Subcutaneous abdominal adipose tissue (tissue), 5 donors: ENCODE data around the gene ASIC3.
A peak's percentile ranks its signal among the peaks of the same experiment; 100 is the strongest.

Source experiments
- H3K27ac ChIP-seq: one replicate; pipeline ENCODE4 v1.7.0; 2013; ENCODE audit warnings: low read depth, mild to moderate bottlenecking, inconsistent platforms, low read length, moderate library complexity
- H3K27me3 ChIP-seq, 5 donors: one replicate each; pipeline ENCODE4 v1.7.0; 2013; ENCODE audit warnings: low read length in 5 of 5, inconsistent platforms in 1 of 5; ENCODE audit not compliant: control insufficient read depth in 5 of 5, insufficient read depth in 4 of 5
- H3K36me3 ChIP-seq, 5 donors: one replicate each; pipeline ENCODE4 v1.7.0; 2013; ENCODE audit warnings: low read length in 5 of 5; ENCODE audit not compliant: control insufficient read depth in 5 of 5, insufficient read depth in 5 of 5
- H3K4me1 ChIP-seq, 5 donors: one replicate each; pipeline ENCODE4 v1.7.0; 2013; ENCODE audit warnings: low read length in 5 of 5, mild to moderate bottlenecking in 3 of 5, moderate library complexity in 1 of 5; ENCODE audit not compliant: control insufficient read depth in 5 of 5, insufficient read depth in 5 of 5
- H3K4me3 ChIP-seq, 5 donors: one replicate each; pipeline ENCODE4 v1.7.0; 2013; ENCODE audit warnings: low read length in 5 of 5, low read depth in 1 of 5
- H3K9ac ChIP-seq, 5 donors: one replicate each; pipeline ENCODE4 v1.7.0; 2013; ENCODE audit warnings: low read length in 5 of 5, mild to moderate bottlenecking in 4 of 5, moderate library complexity in 3 of 5
- H3K9me3 ChIP-seq, 5 donors: one replicate each; pipeline ENCODE4 v1.7.0; 2013; ENCODE audit warnings: low read length in 5 of 5; ENCODE audit not compliant: control insufficient read depth in 5 of 5
- donor health status: healthy.
- donor health status: healthy.
- donor health status: healthy.
- donor health status: healthy.
- donor health status: healthy.

The ASIC3 gene

DNA sequence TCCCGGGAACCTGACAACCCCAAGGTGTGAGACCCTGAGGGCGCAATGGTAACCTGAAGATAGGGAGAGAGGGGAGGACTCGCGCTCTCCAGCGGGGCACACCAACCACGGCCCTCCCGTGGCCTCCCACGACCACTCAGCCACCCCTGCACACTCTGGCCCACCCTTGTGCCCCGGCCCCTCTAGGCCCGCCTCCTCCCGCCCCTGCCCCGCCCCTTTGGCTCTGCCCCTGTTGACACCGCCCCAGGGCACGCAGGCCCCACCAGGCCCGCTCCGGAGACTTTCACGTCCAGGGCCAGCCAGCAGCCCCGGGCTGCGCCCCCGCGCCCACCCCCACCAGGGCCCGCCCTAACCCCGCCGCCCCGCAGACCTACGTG lies 35.0 kb upstream of the ASIC3 start:
- no peak overlapping the region for H3K9ac ChIP-seq

DNA sequence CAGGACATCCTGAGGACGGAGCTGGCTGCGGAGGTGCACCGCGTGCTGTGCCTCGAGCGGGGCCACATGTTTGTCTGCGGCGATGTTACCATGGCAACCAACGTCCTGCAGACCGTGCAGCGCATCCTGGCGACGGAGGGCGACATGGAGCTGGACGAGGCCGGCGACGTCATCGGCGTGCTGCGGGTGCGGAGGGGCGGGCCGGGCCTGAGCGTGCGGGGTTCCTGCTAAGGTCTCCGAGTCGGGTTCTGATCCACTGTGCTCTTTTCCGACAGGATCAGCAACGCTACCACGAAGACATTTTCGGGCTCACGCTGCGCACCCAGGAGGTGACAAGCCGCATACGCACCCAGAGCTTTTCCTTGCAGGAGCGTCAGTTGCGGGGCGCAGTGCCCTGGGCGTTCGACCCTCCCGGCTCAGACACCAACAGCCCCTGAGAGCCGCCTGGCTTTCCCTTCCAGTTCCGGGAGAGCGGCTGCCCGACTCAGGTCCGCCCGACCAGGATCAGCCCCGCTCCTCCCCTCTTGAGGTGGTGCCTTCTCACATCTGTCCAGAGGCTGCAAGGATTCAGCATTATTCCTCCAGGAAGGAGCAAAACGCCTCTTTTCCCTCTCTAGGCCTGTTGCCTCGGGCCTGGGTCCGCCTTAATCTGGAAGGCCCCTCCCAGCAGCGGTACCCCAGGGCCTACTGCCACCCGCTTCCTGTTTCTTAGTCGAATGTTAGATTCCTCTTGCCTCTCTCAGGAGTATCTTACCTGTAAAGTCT lies 34.4 kb upstream of the ASIC3 start:
- Histone ChIP-seq H3K27me3 (peaks cover 18 to 44% (median 37%) of the 10 kb centered on the region in 5 donors), H3K9ac (peak overlapping the region in 2 of 5 donors; percentile 28 to 53), H3K4me3 (peak overlapping the region in 4 of 5 donors; percentile 11 to 60 (median 51)), H3K4me1 (peaks cover 4 to 54% (median 40%) of the 10 kb centered on the region in 5 donors), H3K9me3 (no peaks in the 10 kb centered on the region), H3K27ac (no peak overlapping the region), H3K36me3 (peaks cover 0 to 13% (median 0%) of the 10 kb centered on the region in 5 donors)

More for the DNA sequence above, 35.0 kb upstream of the ASIC3 start:
- Histone ChIP-seq H3K9me3 (no peaks in the 10 kb centered on the region), H3K27ac (no peak overlapping the region), H3K4me3 (peak overlapping the region in 2 of 5 donors; percentile 44 to 60), H3K4me1 (peaks cover 6 to 55% (median 40%) of the 10 kb centered on the region in 5 donors), H3K36me3 (peaks cover 0 to 13% (median 0%) of the 10 kb centered on the region in 5 donors), H3K27me3 (peaks cover 16 to 39% (median 33%) of the 10 kb centered on the region in 5 donors)

DNA sequence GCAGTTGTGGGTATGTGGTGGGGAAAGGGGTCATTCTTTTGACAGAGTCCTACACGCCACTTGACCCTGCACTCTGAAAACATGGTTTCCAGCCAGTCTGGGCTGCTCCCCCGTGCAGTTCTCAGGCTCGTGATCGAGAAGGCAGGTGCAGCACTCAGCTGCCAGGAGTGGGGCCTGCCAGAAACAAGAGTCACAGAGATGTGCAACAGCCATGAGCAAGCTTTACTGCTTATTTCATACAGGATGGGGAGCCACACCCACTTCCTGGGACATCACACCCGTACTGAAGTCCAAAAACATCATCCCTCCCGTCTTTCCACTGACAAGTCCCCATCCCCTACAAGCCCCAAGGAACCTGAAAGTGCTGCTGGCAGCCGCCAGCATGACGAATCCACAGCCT lies 33.4 kb upstream of the ASIC3 start:
- H3K27ac ChIP-seq, result no peak overlapping the region
- H3K4me1 ChIP-seq, result peaks cover 4 to 59% (median 42%) of the 10 kb centered on the region in 5 donors
- H3K27me3 ChIP-seq, result peaks cover 26 to 51% (median 45%) of the 10 kb centered on the region in 5 donors

DNA sequence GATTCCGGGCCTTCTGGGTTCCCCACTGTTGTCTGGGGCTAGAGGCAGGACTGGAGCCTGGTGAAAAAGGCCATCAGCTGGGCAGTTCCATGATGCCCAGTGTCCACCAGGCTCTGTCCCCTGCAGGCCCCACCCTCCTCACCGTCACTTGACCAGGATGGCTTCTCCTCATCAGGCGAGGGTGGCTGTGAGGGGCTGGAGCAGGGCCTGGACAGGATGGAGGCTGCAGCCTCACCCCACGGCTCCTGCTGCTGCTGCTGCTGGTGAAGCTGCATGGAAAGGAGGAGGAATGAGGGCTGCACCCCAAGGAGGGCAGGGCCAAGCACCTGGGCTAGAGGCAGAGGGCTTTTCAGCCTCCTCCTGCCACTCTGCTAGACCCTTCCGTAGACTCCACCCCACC lies 32.4 kb upstream of the ASIC3 start:
- Histone ChIP-seq H3K4me3 (no peak overlapping the region), H3K4me1 (peaks cover 3 to 49% (median 33%) of the 10 kb centered on the region in 5 donors), H3K27me3 (peaks cover 36 to 55% (median 43%) of the 10 kb centered on the region in 5 donors), H3K27ac (no peak overlapping the region), H3K36me3 (peaks cover 0 to 11% (median 0%) of the 10 kb centered on the region in 5 donors), H3K9ac (no peak overlapping the region), H3K9me3 (no peaks in the 10 kb centered on the region)

More for the DNA sequence above, 33.4 kb upstream of the ASIC3 start:
- Histone ChIP-seq H3K9ac (no peak overlapping the region), H3K4me3 (no peak overlapping the region), H3K36me3 (peaks cover 0 to 13% (median 0%) of the 10 kb centered on the region in 5 donors), H3K9me3 (no peaks in the 10 kb centered on the region)

DNA sequence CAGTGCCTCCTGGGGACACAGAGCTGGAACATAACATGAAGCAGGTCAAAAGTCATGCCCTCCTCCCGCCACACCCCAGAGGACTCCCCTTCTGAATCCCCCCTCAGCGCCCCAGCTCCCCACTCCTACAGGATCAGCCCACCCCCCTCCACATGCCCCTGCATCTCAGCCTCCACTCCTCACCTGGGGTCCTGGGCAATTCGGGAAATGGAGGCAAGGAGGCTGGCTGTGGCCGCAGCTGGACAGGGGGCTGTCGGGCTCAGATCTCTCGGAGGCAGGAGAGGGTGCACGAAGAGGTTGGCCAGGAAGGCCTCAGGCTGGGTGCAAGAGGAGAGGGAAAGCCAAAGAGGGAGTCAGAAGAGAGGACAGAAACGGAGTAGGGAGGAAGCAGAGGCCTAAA lies 31.8 kb upstream of the ASIC3 start:
- H3K27ac ChIP-seq, result no peak overlapping the region
- peaks cover 3 to 47% (median 33%) of the 10 kb centered on the region in 5 donors for H3K4me1 ChIP-seq
- H3K9me3 ChIP-seq, result no peaks in the 10 kb centered on the region
- H3K4me3 ChIP-seq, result no peak overlapping the region
- peaks cover 0 to 11% (median 0%) of the 10 kb centered on the region in 5 donors for H3K36me3 ChIP-seq
- H3K27me3 ChIP-seq, result peaks cover 37 to 55% (median 44%) of the 10 kb centered on the region in 5 donors
- H3K9ac ChIP-seq, result no peak overlapping the region

DNA sequence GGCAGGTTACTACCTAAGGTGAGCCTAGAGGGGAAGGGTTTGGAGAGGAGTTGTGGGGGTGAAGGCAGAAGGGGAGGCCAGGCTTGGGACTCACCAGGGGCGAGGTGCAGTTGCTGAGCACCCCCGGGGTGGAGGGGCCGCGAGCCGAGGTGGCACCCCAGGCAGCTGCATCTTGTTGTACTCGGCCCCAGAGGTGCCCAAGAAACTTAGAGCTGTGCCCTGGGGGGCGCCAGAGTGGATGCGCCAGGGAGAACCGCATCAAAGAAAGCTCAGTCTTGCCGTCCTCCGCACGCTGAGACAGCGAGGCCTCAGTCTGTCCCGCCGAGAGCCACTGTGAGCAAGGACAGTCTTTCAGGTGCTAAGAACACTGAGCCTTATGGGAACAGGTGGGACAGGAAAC lies 31.4 kb upstream of the ASIC3 start:
- Histone ChIP-seq H3K4me3 (no peak overlapping the region), H3K9ac (no peak overlapping the region), H3K9me3 (no peaks in the 10 kb centered on the region), H3K27me3 (peaks cover 37 to 55% (median 45%) of the 10 kb centered on the region in 5 donors), H3K36me3 (peaks cover 0 to 11% (median 0%) of the 10 kb centered on the region in 5 donors), H3K4me1 (peaks cover 3 to 44% (median 33%) of the 10 kb centered on the region in 5 donors), H3K27ac (no peak overlapping the region)

DNA sequence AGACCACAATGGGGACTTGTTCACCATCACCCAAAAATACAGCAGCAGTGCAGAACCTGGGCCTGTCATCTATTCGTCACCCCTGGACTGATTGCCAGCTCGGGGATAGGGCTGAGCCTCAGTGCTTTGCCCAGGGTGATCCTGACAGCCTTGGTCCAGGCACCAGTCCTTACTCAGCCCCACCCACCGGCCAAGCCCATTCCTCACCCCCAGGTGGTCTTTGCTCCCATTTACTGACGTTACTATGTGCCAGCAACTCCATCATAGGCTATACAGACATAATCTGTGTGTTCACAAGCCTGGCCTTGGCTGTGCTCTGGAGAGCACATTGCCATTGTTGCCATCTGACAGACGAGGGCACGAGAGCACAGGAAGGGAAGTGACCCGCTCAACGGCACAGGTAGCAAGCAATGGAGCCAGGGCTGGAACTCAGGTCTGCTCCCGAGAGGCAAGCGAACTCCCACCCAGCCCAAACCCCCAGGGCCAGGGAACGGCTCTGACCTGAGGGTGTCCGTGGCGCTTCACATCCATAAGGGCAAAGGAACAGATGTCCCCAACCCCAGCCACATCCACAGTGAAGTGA lies 30.9 kb upstream of the ASIC3 start:
- Histone ChIP-seq H3K27ac (no peak overlapping the region), H3K9me3 (no peaks in the 10 kb centered on the region)

DNA sequence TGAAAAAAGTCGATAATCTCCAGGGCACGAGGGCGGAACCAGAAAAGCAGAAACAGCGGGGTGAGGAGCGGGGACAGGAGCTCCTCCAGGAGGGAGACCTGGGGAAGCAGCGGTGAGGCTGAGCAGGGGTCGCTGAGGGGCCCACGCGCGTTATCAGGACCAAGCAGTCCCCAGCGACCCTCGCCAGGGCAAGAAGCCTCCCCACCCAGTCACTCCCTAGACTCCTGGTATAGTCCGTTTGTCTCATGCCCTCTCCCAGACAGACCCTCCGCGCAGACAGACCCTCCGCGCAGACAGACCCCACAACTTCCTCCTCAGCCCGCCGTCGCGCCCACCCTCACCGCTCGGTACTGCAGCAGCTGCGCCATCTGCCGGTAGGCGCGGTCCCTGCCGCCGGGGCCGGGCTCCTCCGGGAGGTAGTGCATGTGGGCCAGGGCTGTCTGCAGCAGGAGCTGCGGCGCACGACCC lies 30.3 kb upstream of the ASIC3 start:
- peaks cover 0 to 10% (median 0%) of the 10 kb centered on the region in 5 donors for H3K36me3 ChIP-seq
- no peak overlapping the region for H3K27ac ChIP-seq
- H3K4me3 ChIP-seq, result peak overlapping the region in 4 of 5 donors; percentile 27 to 57 (median 46)
- H3K9me3 ChIP-seq, result no peaks in the 10 kb centered on the region
- H3K9ac ChIP-seq, result no peak overlapping the region
- peaks cover 37 to 50% (median 40%) of the 10 kb centered on the region in 5 donors for H3K27me3 ChIP-seq
- H3K4me1 ChIP-seq, result peaks cover 0 to 33% (median 28%) of the 10 kb centered on the region in 5 donors

More for the DNA sequence above, 30.9 kb upstream of the ASIC3 start:
- no peak overlapping the region for H3K4me3 ChIP-seq
- H3K36me3 ChIP-seq, result peaks cover 0 to 11% (median 0%) of the 10 kb centered on the region in 5 donors
- H3K4me1 ChIP-seq, result peaks cover 0 to 38% (median 33%) of the 10 kb centered on the region in 5 donors
- H3K9ac ChIP-seq, result no peak overlapping the region
- H3K27me3 ChIP-seq, result peaks cover 37 to 55% (median 45%) of the 10 kb centered on the region in 5 donors

DNA sequence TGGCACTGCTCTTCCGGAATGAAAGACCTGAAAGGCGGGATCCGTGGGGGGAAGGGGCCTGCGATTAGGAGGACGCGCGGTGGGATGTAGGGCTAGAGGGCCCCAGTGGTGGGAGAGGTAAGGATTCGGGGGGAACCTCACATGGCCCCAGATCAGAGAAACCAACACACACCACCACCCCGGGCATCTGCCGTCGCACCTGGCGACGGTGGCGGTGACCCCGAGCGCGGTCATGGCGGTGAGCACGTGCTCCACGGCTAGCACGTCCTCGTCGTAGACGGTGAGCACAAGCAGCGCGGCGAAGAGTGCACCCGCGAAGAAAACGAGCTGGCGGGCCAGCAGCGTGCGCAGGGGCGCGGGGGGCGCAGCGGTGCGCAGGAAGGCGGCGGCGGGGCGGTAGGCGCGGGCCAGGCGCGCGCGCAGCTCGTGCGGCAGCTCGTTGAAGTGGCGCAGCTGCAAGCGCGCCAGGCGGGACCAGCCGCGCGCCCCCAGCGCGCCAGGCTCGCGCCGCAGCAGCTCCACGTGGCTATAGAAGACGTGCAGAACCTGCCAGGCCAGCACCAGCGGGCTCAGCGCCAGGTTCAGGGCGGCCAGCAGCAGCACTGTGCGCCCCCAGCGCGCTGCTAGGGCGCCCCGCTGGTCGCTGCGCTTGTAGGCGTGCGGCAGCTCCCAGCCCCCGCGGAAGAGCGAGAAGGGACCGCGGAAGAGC lies 29.8 kb upstream of the ASIC3 start:
- no peak overlapping the region for H3K9ac ChIP-seq
- no peaks in the 10 kb centered on the region for H3K9me3 ChIP-seq
- peaks cover 0 to 29% (median 23%) of the 10 kb centered on the region in 5 donors for H3K4me1 ChIP-seq
- H3K27ac ChIP-seq, result no peak overlapping the region
- H3K27me3 ChIP-seq, result peaks cover 38 to 51% (median 43%) of the 10 kb centered on the region in 5 donors
- H3K4me3 ChIP-seq, result peak overlapping the region in 4 of 5 donors; percentile 27 to 57 (median 46)
- peaks cover 0 to 6% (median 0%) of the 10 kb centered on the region in 5 donors for H3K36me3 ChIP-seq
